Bronchial epithelial cell (primary cell): Measurements from ENCODE around the gene CDIPT. TPM values are rescaled to one million over a fixed set of nuclear protein-coding genes. Genes with fewer than 3 reads are reported as not detected.
"Not testable (repeated sequence)": the region's sequence is repeated elsewhere in the genome, so short reads cannot be mapped to it uniquely, and the experiment has no call there.

Source experiments
- DNase-seq: peaks from one replicate; pipeline ENCODE4 v3.0.0-alpha.2; 2010; ENCODE audit warnings: low read depth
- FAIRE-seq: peaks from 2 replicates; lab custom pipeline; 2011; peaks lifted over from hg19 to GRCh38; lab: Jason Lieb, UNC
- H3K27me3 ChIP-seq: 2 replicates; pipeline ENCODE4 v1.5.1; 2011; ENCODE audit warnings: low read length; ENCODE audit not compliant: control insufficient read depth, insufficient read depth
- H3K36me3 ChIP-seq: 2 replicates; pipeline ENCODE4 v1.5.1; 2011; ENCODE audit warnings: low read length; ENCODE audit not compliant: control insufficient read depth, insufficient read depth
- H3K4me3 ChIP-seq: 2 replicates; pipeline ENCODE4 v1.5.1; 2011; ENCODE audit warnings: mild to moderate bottlenecking, low read depth, low read length, control low read depth
- CTCF ChIP-seq: IDR thresholded peaks from 2 replicates; pipeline ENCODE4 v1.5.1; 2011; ENCODE audit warnings: mild to moderate bottlenecking, moderate library complexity, low read length, control low read depth, inconsistent platforms; ENCODE audit not compliant: insufficient read depth, severe bottlenecking
- total RNA-seq: library from RNA; depleted of rRNA; stranded (reverse); fragments of >200 nt; gene quantifications from 2 replicates; pipeline ENCODE4 v1.2.1, GENCODE V29; 2014

CDIPT gene
- total RNA-seq, 1 donor from 2014 or later, result 53.2 TPM

GRCh38 chr16:29835926-29836325 lies 27.1 kb downstream of the CDIPT start:
- Histone ChIP-seq H3K27me3 (no peaks in the 10 kb centered on the region), H3K4me3 (no peak overlapping the region), H3K36me3 (peaks cover 41% of the 10 kb centered on the region)
- no peak for DNase-seq
- no peak for FAIRE-seq
- no peak for TF ChIP-seq CTCF

GRCh38 chr16:29834079-29834478 lies 28.9 kb downstream of the CDIPT start:
- H3K27me3 ChIP-seq, result no peaks in the 10 kb centered on the region
- FAIRE-seq, result no peak
- peaks cover 40% of the 10 kb centered on the region for H3K36me3 ChIP-seq
- DNase-seq, result no peak
- no peak overlapping the region for H3K4me3 ChIP-seq
- no peak for TF ChIP-seq CTCF

- not testable (repeated sequence) for H3K27me3 ChIP-seq, H3K4me3 ChIP-seq, FAIRE-seq, DNase-seq
- H3K36me3 ChIP-seq, result peaks cover 40% of the 10 kb centered on the region
Measured at GRCh38 chr16:29833219-29833618, 29.8 kb downstream of the CDIPT start.

- TF ChIP-seq CTCF, result no peak
- no peak for DNase-seq
- Histone ChIP-seq H3K4me3 (no peak overlapping the region), H3K27me3 (no peaks in the 10 kb centered on the region), H3K36me3 (peaks cover 30% of the 10 kb centered on the region)
- no peak for FAIRE-seq
Measured at GRCh38 chr16:29831490-29831889, 31.5 kb downstream of the CDIPT start.

- H3K36me3 ChIP-seq, result peaks cover 31% of the 10 kb centered on the region
- DNase-seq (no peak), FAIRE-seq (no peak)
- H3K27me3 ChIP-seq, result no peaks in the 10 kb centered on the region
- no peak overlapping the region for H3K4me3 ChIP-seq
- no peak for TF ChIP-seq CTCF
Measured at GRCh38 chr16:29830774-29831173, 32.3 kb downstream of the CDIPT start.

GRCh38 chr16:29826342-29826695 lies 36.7 kb downstream of the CDIPT start:
- DNase-seq (no peak), FAIRE-seq (no peak)
- no peak overlapping the region for H3K4me3 ChIP-seq
- TF ChIP-seq CTCF, result no peak
- H3K27me3 ChIP-seq, result no peaks in the 10 kb centered on the region
- peaks cover 14% of the 10 kb centered on the region for H3K36me3 ChIP-seq
